CD4-positive, alpha-beta T cell (primary cell): ENCODE results near the gene OLFML1. TPM values are rescaled to one million over a fixed set of nuclear protein-coding genes. Genes with fewer than 3 reads are reported as not detected.
A peak's percentile ranks its signal among the peaks of the same experiment; 100 is the strongest.

Experiments
- ATAC-seq: fragments of 200-7000 bp; cut with Tn5 transposase; one replicate; pipeline ENCODE4 v1.10.0; 2022; ENCODE audit warnings: mild to moderate bottlenecking; ENCODE audit not compliant: poor library complexity
- CTCF ChIA-PET: fragments of 350-600 bp; sonication (Branson Sonifier 250); formaldehyde crosslinking; loops from one replicate; lab custom pipeline; 2021; ENCODE audit warnings: antibody characterized with exemption, inconsistent platforms; lab: Charles Lee
- POLR2A ChIA-PET: fragments of 350-600 bp; sonication (Branson Sonifier 250); formaldehyde crosslinking; loops from one replicate; lab custom pipeline; 2021; ENCODE audit warnings: antibody characterized with exemption, inconsistent platforms; lab: Charles Lee
- DNase-seq, 14 experiments: peaks; one replicate each; pipeline ENCODE4 v3.0.0-alpha.2; 2013 to 2020; ENCODE audit warnings: mixed read lengths in 2 of 14
- H3K27ac ChIP-seq, 2 donors: one replicate each; pipeline versions ENCODE4 v1.5.1 to v1.7.0; 2013; ENCODE audit warnings: low read length in 2 of 2, low read depth in 1 of 2, mild to moderate bottlenecking in 1 of 2
- H3K27me3 ChIP-seq, 2 experiments: 1 replicate in 1 of 2; 2 replicates in 1 of 2; pipeline versions ENCODE4 v1.6.1 to v1.7.0; 2013; ENCODE audit warnings: low read length in 2 of 2, control low read depth in 1 of 2, mild to moderate bottlenecking in 1 of 2, moderate library complexity in 1 of 2; ENCODE audit not compliant: insufficient read depth in 2 of 2, control insufficient read depth in 1 of 2
- H3K36me3 ChIP-seq: one replicate; pipeline ENCODE4 v1.6.1; 2013; ENCODE audit warnings: low read length, control low read depth; ENCODE audit not compliant: insufficient read depth
- H3K4me1 ChIP-seq: one replicate; pipeline ENCODE4 v1.6.1; 2013; ENCODE audit warnings: low read length, control low read depth; ENCODE audit not compliant: insufficient read depth
- H3K4me3 ChIP-seq: one replicate; pipeline ENCODE4 v1.5.1; 2013; ENCODE audit warnings: mild to moderate bottlenecking, low read length, moderate library complexity
- H3K9me3 ChIP-seq, 2 experiments: 1 replicate in 1 of 2; 2 replicates in 1 of 2; pipeline versions ENCODE4 v1.6.1 to v1.7.0; 2013; ENCODE audit warnings: low read length in 2 of 2, mild to moderate bottlenecking in 2 of 2, control low read depth in 1 of 2, moderate library complexity in 1 of 2; ENCODE audit not compliant: control insufficient read depth in 1 of 2, insufficient read depth in 1 of 2
- H3K27ac Mint-ChIP-seq: one replicate; pipeline ENCODE4 v1.8.0; 2020; ENCODE audit warnings: mixed read lengths
- H3K27me3 Mint-ChIP-seq: one replicate; pipeline ENCODE4 v1.8.0; 2021; ENCODE audit warnings: mixed read lengths
- H3K36me3 Mint-ChIP-seq: one replicate; pipeline ENCODE4 v1.8.0; 2021; ENCODE audit warnings: low read depth, mixed read lengths
- H3K4me1 Mint-ChIP-seq: one replicate; pipeline ENCODE4 v1.8.0; 2021; ENCODE audit warnings: low read depth, mixed read lengths
- H3K4me3 Mint-ChIP-seq: one replicate; pipeline ENCODE4 v1.8.0; 2020; ENCODE audit warnings: mild to moderate bottlenecking, mixed read lengths
- H3K9me3 Mint-ChIP-seq: one replicate; pipeline ENCODE4 v1.8.0; 2020; ENCODE audit warnings: mixed read lengths
- CTCF ChIP-seq: fragments of 200-600 bp; IDR thresholded peaks from one replicate; pipeline ENCODE4 v1.8.0; 2022; ENCODE audit warnings: antibody characterized with exemption, mild to moderate bottlenecking
- intact Hi-C, 2 experiments: fragments of 100-400 bp; cut with DNase I in 1 of 2; cut with micrococcal nuclease in 1 of 2; formaldehyde crosslinking; loops; one replicate each; pipeline versions ENCODE4 v1.15.1 to v1.9.0; 2023 to 2025; cut with DNase I, micrococcal nuclease
- total RNA-seq, 174 experiments: library from RNA in 2 of 174; stranded (reverse) in 2 of 174; gene quantifications; one replicate each; pipeline ENCODE4 v1.2.3 and lab custom pipeline; 2021 to 2026

Gene OLFML1
- total RNA-seq, 2 experiments from 2014 or later, result not detected

- CTCF ChIA-PET, result interaction anchor here (2.2 kb wide), 1 partner anchor 7 kb away, joined by 9 read pairs; the partner anchor contains the start of gene PPFIBP2
- intact Hi-C loops, result loop anchor here in 1 of 2 experiments (10.0 kb wide), 1 partner anchor 765 kb away; no protein-coding TSS in a partner anchor
- H3K4me1 Mint-ChIP-seq, result peaks cover 60% of the 10 kb centered on the region
Observed at GRCh38 chr11:7520011-7520942, 35.0 kb downstream of the OLFML1 start.

DNA sequence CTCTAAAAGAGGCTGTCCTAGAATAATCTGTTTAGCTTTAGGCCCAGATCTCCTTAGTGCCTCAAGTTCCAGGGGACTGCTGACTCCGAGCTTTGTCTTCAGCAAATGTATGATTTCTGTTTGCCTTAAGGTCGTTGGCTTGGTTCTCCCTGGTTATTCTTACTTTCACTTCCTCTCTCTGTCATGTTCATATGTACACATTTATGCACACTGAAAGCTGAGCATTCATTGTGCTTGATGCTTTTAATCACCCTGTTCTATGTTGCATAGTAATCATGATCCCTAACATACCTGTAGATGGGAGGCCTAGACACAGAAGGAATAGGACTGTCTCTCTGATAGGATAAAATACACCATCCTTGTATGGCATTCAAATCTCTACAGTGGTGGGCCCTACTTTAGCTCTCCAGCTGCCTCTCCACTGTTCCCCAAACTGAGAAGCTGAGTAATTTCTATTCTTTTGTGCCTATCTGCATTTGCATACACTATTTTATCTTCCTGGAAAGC is 35.7 kb downstream of the OLFML1 start:
- Mint-ChIP-seq H3K4me3 (no peak overlapping the region), H3K4me1 (peaks cover 60% of the 10 kb centered on the region), H3K27ac (no peak overlapping the region), H3K9me3 (peaks cover 3% of the 10 kb centered on the region), H3K27me3 (no peaks in the 10 kb centered on the region), H3K36me3 (no peaks in the 10 kb centered on the region)
- H3K27me3 ChIP-seq, result no peaks in the 10 kb centered on the region
- DNase-seq (peak in 2 of 14 experiments; percentile 39 to 40), ATAC-seq (peak; percentile 53)
- intact Hi-C loops, result loop anchor here in 1 of 2 experiments (10.0 kb wide), 1 partner anchor 766 kb away; no protein-coding TSS in a partner anchor
- TF ChIP-seq CTCF, result no peak
- H3K4me1 ChIP-seq, result peaks cover 2% of the 10 kb centered on the region
- H3K36me3 ChIP-seq, result no peaks in the 10 kb centered on the region
- H3K9me3 ChIP-seq, result no peaks in the 10 kb centered on the region
- peak overlapping the region in 1 of 2 donors; percentile 13 for H3K27ac ChIP-seq
- POLR2A ChIA-PET, result interaction anchor here (1.0 to 3.2 kb wide), 8 partner anchors 8 to 57 kb away, joined by 3 to 11 read pairs (median 6); partner anchors contain the start of gene PPFIBP2
- no peak overlapping the region for H3K4me3 ChIP-seq
- CTCF ChIA-PET, result interaction anchor here (2.2 kb wide), 1 partner anchor 8 kb away, joined by 9 read pairs; the partner anchor contains the start of gene PPFIBP2

More at GRCh38 chr11:7520011-7520942, 35.0 kb downstream of the OLFML1 start:
- Mint-ChIP-seq H3K9me3 (peaks cover 3% of the 10 kb centered on the region), H3K36me3 (no peaks in the 10 kb centered on the region), H3K4me3 (no peak overlapping the region), H3K27me3 (no peaks in the 10 kb centered on the region), H3K27ac (no peak overlapping the region)
- no peak overlapping the region for H3K4me3 ChIP-seq
- no peaks in the 10 kb centered on the region for H3K27me3 ChIP-seq
- peak overlapping the region in 1 of 2 donors; percentile 13 for H3K27ac ChIP-seq
- H3K4me1 ChIP-seq, result peaks cover 2% of the 10 kb centered on the region
- DNase-seq (no peak), ATAC-seq (no peak)
- TF ChIP-seq CTCF, result no peak
- H3K9me3 ChIP-seq, result no peaks in the 10 kb centered on the region
- H3K36me3 ChIP-seq, result no peaks in the 10 kb centered on the region
- POLR2A ChIA-PET, result interaction anchor here (1.0 to 3.2 kb wide), 8 partner anchors 7 to 58 kb away, joined by 3 to 11 read pairs (median 6); partner anchors contain the start of gene PPFIBP2

DNA sequence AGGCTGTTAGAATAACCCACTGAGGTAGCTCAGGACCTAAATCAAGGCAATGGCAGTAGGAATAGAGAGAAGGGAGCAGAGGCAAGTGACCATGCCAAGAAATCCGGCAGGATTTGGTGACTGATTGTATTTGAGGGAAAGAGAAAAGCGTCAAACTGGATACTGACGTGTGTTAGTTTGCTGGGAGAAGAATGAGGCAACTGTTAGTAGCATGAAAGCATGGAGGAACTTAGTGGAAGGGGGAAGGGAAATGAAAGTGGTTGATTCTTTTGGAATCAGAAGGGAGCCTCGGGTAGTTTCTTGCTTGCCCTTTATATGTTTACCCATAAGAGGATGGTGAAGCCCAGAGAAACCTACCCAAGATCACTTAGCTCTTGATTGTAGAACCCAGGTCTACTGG is 36.8 kb downstream of the OLFML1 start:
- peaks cover 8% of the 10 kb centered on the region for H3K4me1 ChIP-seq
- ChIA-PET POLR2A (interaction anchor here (0.7 to 3.2 kb wide), 3 partner anchors 9 to 18 kb away, joined by 3 to 11 read pairs (median 4); partner anchors contain the start of gene PPFIBP2), CTCF (interaction anchor here (2.2 kb wide), 1 partner anchor 9 kb away, joined by 9 read pairs; the partner anchor contains the start of gene PPFIBP2)
- Mint-ChIP-seq H3K27me3 (no peaks in the 10 kb centered on the region), H3K4me1 (peaks cover 59% of the 10 kb centered on the region), H3K9me3 (peaks cover 3% of the 10 kb centered on the region), H3K27ac (no peak overlapping the region), H3K36me3 (no peaks in the 10 kb centered on the region), H3K4me3 (no peak overlapping the region)
- TF ChIP-seq CTCF, result no peak
- no peaks in the 10 kb centered on the region for H3K27me3 ChIP-seq
- H3K9me3 ChIP-seq, result no peaks in the 10 kb centered on the region
- H3K36me3 ChIP-seq, result no peaks in the 10 kb centered on the region
- no peak for DNase-seq
- H3K27ac ChIP-seq, result no peak overlapping the region
- no peak for ATAC-seq
- no peak overlapping the region for H3K4me3 ChIP-seq
- intact Hi-C loops, result loop anchor here in 1 of 2 experiments (10.0 kb wide), 1 partner anchor 767 kb away; no protein-coding TSS in a partner anchor
